22Rv1 (cell line): ENCODE measurements around the gene COPS7A.

Experiments
- ZFX ChIP-seq: fragments of 450-650 bp; IDR thresholded peaks from 2 replicates; pipeline ENCODE4 v1.6.1; 2017; ENCODE audit warnings: antibody characterized with exemption, borderline replicate concordance
- TF ChIP-seq, protein P1 (sequence below): fragments of 450-650 bp; IDR thresholded peaks from 2 replicates; pipeline ENCODE4 v1.5.1; 2017; ENCODE audit warnings: mild to moderate bottlenecking

DNA sequence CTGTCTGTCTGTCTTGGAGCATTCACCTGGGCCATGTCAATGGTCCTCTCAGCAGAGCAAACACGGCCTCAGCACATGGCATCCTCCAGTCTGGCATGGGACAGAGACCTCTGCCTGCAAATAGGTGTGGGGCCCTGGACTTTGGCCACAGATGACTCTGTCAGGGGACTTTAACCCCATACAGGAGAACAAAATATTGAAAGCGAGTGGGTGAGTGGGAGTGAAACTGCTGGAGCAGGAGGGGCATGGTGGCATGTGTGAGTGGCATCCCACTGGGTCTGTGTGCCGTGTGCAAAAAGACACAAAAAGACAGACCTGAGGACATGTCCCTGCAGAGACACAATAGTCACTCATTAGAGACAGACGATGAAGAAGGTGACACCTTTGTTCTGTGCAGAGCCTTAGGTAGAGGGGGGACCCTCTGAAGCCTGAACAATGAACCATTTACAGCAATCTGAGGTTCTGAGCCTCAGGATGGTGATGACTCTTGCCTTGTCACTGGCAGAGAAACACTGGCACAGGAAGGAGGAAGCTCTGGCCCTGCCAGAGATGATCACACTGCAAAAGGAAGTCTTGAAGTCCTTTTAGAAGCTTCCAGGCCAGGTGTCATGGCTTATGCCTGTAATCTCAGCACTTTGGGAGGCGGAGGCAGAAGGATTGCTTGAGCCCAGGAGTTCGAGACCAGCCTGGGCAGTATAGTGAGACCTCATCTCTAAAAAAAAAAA is 56.0 kb downstream of the COPS7A start:
- TF ChIP-seq, protein P1, sequence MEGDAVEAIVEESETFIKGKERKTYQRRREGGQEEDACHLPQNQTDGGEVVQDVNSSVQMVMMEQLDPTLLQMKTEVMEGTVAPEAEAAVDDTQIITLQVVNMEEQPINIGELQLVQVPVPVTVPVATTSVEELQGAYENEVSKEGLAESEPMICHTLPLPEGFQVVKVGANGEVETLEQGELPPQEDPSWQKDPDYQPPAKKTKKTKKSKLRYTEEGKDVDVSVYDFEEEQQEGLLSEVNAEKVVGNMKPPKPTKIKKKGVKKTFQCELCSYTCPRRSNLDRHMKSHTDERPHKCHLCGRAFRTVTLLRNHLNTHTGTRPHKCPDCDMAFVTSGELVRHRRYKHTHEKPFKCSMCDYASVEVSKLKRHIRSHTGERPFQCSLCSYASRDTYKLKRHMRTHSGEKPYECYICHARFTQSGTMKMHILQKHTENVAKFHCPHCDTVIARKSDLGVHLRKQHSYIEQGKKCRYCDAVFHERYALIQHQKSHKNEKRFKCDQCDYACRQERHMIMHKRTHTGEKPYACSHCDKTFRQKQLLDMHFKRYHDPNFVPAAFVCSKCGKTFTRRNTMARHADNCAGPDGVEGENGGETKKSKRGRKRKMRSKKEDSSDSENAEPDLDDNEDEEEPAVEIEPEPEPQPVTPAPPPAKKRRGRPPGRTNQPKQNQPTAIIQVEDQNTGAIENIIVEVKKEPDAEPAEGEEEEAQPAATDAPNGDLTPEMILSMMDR: no peak
- TF ChIP-seq ZFX: no peak
